ENCODE data around the gene PTP4A2.

DNA sequence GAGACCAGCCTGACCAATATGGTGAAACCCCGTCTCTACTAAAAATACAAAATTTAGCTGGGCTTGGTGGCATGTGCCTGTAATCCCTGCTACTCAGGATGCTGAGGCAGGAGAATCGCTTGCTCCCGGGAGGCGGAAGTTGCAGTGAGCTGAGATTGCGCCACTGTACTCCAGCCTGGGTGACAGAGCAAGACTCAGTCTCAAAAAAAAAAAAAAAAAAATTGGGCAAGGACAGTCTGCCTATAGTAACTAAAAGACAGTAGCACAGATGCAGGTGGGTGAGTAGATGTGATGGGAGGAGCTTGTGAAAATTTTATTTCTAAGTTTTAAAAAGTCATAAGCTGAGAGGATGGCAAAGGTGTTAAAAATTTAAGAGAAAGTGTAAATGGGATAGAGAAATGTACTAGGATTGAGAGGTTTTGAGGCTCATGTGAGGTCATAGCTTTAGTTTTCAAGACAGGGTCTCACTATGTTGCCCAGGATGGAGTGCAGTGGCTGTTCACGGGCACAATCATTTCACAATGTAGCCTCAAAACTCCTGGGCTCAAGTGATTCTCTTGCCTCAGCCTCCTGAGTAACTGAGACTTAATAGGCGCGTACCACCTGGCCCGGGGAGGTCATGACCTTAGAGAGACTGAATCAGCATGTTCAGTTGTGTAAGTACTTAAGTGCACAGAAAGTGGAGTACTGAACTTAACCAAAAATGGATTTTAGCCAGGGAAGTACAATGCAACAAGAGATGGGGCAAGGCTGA, 33.7 kb downstream of the PTP4A2 start:
- TF ChIP-seq, protein P1, sequence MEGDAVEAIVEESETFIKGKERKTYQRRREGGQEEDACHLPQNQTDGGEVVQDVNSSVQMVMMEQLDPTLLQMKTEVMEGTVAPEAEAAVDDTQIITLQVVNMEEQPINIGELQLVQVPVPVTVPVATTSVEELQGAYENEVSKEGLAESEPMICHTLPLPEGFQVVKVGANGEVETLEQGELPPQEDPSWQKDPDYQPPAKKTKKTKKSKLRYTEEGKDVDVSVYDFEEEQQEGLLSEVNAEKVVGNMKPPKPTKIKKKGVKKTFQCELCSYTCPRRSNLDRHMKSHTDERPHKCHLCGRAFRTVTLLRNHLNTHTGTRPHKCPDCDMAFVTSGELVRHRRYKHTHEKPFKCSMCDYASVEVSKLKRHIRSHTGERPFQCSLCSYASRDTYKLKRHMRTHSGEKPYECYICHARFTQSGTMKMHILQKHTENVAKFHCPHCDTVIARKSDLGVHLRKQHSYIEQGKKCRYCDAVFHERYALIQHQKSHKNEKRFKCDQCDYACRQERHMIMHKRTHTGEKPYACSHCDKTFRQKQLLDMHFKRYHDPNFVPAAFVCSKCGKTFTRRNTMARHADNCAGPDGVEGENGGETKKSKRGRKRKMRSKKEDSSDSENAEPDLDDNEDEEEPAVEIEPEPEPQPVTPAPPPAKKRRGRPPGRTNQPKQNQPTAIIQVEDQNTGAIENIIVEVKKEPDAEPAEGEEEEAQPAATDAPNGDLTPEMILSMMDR (IDR thresholded peaks at IDR 0.05; ENCODE audit: insufficient read depth, low read depth, low read length), result no peak
- no peak for TF ChIP-seq EZH2 (IDR thresholded peaks at IDR 0.05; ENCODE audit: insufficient read depth, low read length)
